ENCODE measurements around the gene TATDN3. TPM values are rescaled to one million over a fixed set of nuclear protein-coding genes. Genes with fewer than 3 reads are reported as not detected.
"Not testable (repeated sequence)": the region's sequence is repeated elsewhere in the genome, so short reads cannot be mapped to it uniquely, and the experiment has no call there.

Gene TATDN3
- total RNA-seq, 2 experiments from 2014 or later, result 35.4 to 52.5 TPM

DNA sequence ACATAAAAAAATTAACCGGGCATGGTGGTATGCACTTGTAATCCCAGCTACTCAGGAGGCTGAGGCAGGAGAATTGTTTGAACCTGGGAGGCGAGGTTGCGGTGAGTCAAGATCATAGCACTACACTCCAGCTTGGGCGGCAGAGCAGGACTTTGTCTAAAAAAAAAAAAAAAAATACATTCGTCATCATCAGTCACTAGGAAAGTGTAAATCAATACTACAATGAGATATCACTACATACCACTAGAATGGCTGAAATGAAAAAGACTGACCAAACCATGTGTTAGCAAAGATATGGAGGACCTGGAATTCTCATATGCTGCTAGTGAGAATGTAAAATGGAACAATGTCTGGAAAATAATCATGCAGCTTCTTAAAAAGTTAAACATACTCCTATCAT, 46.5 kb downstream of the TATDN3 start:
- TF ChIP-seq, protein P1, sequence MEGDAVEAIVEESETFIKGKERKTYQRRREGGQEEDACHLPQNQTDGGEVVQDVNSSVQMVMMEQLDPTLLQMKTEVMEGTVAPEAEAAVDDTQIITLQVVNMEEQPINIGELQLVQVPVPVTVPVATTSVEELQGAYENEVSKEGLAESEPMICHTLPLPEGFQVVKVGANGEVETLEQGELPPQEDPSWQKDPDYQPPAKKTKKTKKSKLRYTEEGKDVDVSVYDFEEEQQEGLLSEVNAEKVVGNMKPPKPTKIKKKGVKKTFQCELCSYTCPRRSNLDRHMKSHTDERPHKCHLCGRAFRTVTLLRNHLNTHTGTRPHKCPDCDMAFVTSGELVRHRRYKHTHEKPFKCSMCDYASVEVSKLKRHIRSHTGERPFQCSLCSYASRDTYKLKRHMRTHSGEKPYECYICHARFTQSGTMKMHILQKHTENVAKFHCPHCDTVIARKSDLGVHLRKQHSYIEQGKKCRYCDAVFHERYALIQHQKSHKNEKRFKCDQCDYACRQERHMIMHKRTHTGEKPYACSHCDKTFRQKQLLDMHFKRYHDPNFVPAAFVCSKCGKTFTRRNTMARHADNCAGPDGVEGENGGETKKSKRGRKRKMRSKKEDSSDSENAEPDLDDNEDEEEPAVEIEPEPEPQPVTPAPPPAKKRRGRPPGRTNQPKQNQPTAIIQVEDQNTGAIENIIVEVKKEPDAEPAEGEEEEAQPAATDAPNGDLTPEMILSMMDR (conservative IDR thresholded peaks at IDR 0.05; ENCODE audit: low read length), result no peak
- TF ChIP-seq EZH2phosphoT487 (IDR thresholded peaks at IDR 0.05; ENCODE audit: borderline replicate concordance, low read depth, low read length), result no peak
- H3K9me2 ChIP-seq (ENCODE audit: insufficient read depth, low read length), result no peaks in the 10 kb centered on the region
- no peak overlapping the region for H2AFZ ChIP-seq (ENCODE audit: low read length)
- H4K20me1 ChIP-seq (ENCODE audit: insufficient read depth, low read length), result no peaks in the 10 kb centered on the region
- POLR2A ChIA-PET, result interaction anchor here (0.6 to 0.7 kb wide), 3 partner anchors 22 to 338 kb away, joined by 3 read pairs; no protein-coding TSS in a partner anchor
- no peak overlapping the region for H3K4me3 ChIP-seq (ENCODE audit: low read depth, low read length, poor library complexity, severe bottlenecking)
- intact Hi-C loops (cut with micrococcal nuclease; ENCODE audit: unreplicated experiment), result no loop called here
- no peak overlapping the region for H3K27ac ChIP-seq (ENCODE audit: low read depth, low read length, poor library complexity, severe bottlenecking)
- H3K36me3 ChIP-seq (ENCODE audit: insufficient read depth, low read length), result no peaks in the 10 kb centered on the region
- no peaks in the 10 kb centered on the region for H3K79me2 ChIP-seq (ENCODE audit: insufficient read depth, low read depth, low read length)
- no peaks in the 10 kb centered on the region for H3K9me3 ChIP-seq (ENCODE audit: low read length)
- H3K4me1 ChIP-seq (ENCODE audit: insufficient read depth, low read length, poor library complexity, severe bottlenecking), result peaks cover 6% of the 10 kb centered on the region
- CTCF ChIA-PET (ENCODE audit: unreplicated experiment), result no interaction called here
- no peak overlapping the region for H3K4me2 ChIP-seq (ENCODE audit: low read length)
- no peak for DNase-seq (ENCODE audit: low spot score)
- BruUV-seq (replicated peaks), result no TSS peak

DNA sequence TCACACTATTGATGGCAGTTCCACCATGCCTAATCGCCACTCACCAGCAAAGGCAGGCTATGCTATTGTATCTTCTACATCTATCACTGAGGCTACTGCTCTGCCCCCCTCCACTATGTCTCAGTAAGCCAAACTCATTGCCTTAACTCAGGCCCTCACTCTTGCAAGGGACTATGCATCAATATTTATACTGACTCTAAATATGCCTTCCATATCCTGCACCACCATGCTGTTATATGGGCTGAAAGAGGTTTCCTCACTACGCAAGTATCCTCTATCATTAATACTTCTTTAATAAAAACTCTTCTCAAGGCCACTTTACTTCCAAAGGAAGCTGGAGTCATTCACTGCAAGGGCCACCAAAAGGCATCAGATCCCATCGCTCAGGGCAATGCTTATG, 52.8 kb downstream of the TATDN3 start:
- H3K36me3 ChIP-seq (ENCODE audit: insufficient read depth, low read length); CTCF ChIA-PET (ENCODE audit: unreplicated experiment); H4K20me1 ChIP-seq (ENCODE audit: insufficient read depth, low read length); H3K4me3 ChIP-seq (ENCODE audit: low read depth, low read length, poor library complexity, severe bottlenecking); H3K79me2 ChIP-seq (ENCODE audit: insufficient read depth, low read depth, low read length); BruUV-seq (replicated peaks); POLR2A ChIA-PET; H3K27ac ChIP-seq (ENCODE audit: low read depth, low read length, poor library complexity, severe bottlenecking); intact Hi-C loops (cut with micrococcal nuclease; ENCODE audit: unreplicated experiment); H3K4me2 ChIP-seq (ENCODE audit: low read length); H2AFZ ChIP-seq (ENCODE audit: low read length); DNase-seq (ENCODE audit: low spot score); H3K9me2 ChIP-seq (ENCODE audit: insufficient read depth, low read length); H3K9me3 ChIP-seq (ENCODE audit: low read length); H3K4me1 ChIP-seq (ENCODE audit: insufficient read depth, low read length, poor library complexity, severe bottlenecking): not testable (repeated sequence)

- BruUV-seq (replicated peaks), result no TSS peak
- H3K4me1 ChIP-seq (ENCODE audit: insufficient read depth, low read length, poor library complexity, severe bottlenecking), result no peaks in the 10 kb centered on the region
- POLR2A ChIA-PET, result interaction anchor here (0.6 to 1.2 kb wide), 2 partner anchors 10 to 84 kb away, joined by 3 to 8 read pairs; partner anchors contain the start of gene FLVCR1
Measured at GRCh38 chr1:212847549-212847948, 55.9 kb downstream of the TATDN3 start, which contains the start of gene SPATA45. Gene SPATA45, minus strand, starts transcription at chr1:212847649. Its CDS starts 11,500 bp downstream, at chr1:212836149.

More at GRCh38 chr1:212847549-212847948, 55.9 kb downstream of the TATDN3 start, which contains the start of gene SPATA45:
- Histone ChIP-seq H3K27ac (ENCODE audit: low read depth, low read length, poor library complexity, severe bottlenecking) (no peak within 1 kb of the TSS), H3K9me2 (ENCODE audit: insufficient read depth, low read length) (no peaks in the 10 kb centered on the region), H2AFZ (ENCODE audit: low read length) (no peak within 1 kb of the TSS), H3K79me2 (ENCODE audit: insufficient read depth, low read depth, low read length) (no peaks in the 10 kb centered on the region), H3K4me2 (ENCODE audit: low read length) (no peak within 1 kb of the TSS), H3K36me3 (ENCODE audit: insufficient read depth, low read length) (peaks cover 1% of the 10 kb centered on the region; the same call in 1 of the 2 replicates), H4K20me1 (ENCODE audit: insufficient read depth, low read length) (no peaks in the 10 kb centered on the region), H3K4me3 (ENCODE audit: low read depth, low read length, poor library complexity, severe bottlenecking) (no peak within 1 kb of the TSS), H3K9me3 (ENCODE audit: low read length) (no peaks in the 10 kb centered on the region)
- no peak for TF ChIP-seq EZH2phosphoT487 (IDR thresholded peaks at IDR 0.05; ENCODE audit: borderline replicate concordance, low read depth, low read length)
- TF ChIP-seq, protein P1 (conservative IDR thresholded peaks at IDR 0.05; ENCODE audit: low read length), result no peak
- intact Hi-C loops (cut with micrococcal nuclease; ENCODE audit: unreplicated experiment), result no loop called here
- DNase-seq (ENCODE audit: low spot score), result no peak
- CTCF ChIA-PET (ENCODE audit: unreplicated experiment), result no interaction called here

Measured in OCI-LY7 (cell line).